Measurements from ENCODE around the gene VRK2. TPM values are rescaled to one million over a fixed set of nuclear protein-coding genes. Genes with fewer than 3 reads are reported as not detected.

Gene VRK2
- total and polyA plus RNA-seq, 9 donors, result 7.3 to 19.8 (median 16.3) TPM

DNA sequence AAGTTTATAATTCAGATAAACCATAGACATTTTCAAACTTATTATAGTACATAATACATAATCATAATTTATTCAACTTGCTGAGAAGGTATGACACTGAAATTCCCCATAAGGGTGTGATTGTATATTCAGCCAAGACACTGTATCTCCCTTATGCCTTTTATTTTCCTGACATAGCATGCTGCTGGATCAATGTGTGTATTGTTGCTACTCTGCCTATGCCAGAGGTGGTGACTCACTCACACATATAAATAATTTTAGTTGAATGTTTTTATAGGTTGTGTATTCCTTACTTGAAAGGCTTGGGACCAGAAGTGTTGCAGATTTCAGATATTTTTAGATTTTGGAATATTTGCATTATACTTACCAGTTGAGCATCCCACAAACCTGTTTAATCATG, 86.8 kb downstream of the VRK2 start:
- intact Hi-C loops (cut with DNase I), result no loop called here
- H3K4me3 ChIP-seq, result no peak overlapping the region
- no peak for TF ChIP-seq POLR2A (IDR thresholded peaks at IDR 0.05)
- peaks cover 3% of the 10 kb centered on the region for H3K4me1 ChIP-seq (ENCODE audit: insufficient read depth)
- DNase-seq, result no peak
- no peaks in the 10 kb centered on the region for H3K36me3 ChIP-seq
- H3K27me3 ChIP-seq, result no peaks in the 10 kb centered on the region
- no peaks in the 10 kb centered on the region for H3K9me3 ChIP-seq
- H3K27ac ChIP-seq, result no peak overlapping the region

- H3K9me3 ChIP-seq, result no peaks in the 10 kb centered on the region
- H3K27ac ChIP-seq, result no peak overlapping the region
- H3K4me1 ChIP-seq (ENCODE audit: insufficient read depth), result peaks cover 3% of the 10 kb centered on the region
- 48 to 72% (median 49%) methylated on average over 2 of the region's 2 CpGs for WGBS, 3 donors
- DNase-seq, result no peak
- no peaks in the 10 kb centered on the region for H3K36me3 ChIP-seq
- H3K4me3 ChIP-seq, result no peak overlapping the region
- no peaks in the 10 kb centered on the region for H3K27me3 ChIP-seq
- no peak for TF ChIP-seq EP300 (IDR thresholded peaks at IDR 0.05)
- TF ChIP-seq CTCF (IDR thresholded peaks at IDR 0.05), result no peak
- no peak for TF ChIP-seq POLR2A (IDR thresholded peaks at IDR 0.05)
- intact Hi-C loops (cut with DNase I), result no loop called here
These were observed 89.3 kb downstream of the VRK2 start for GRCh38 chr2:58135861-58136260.

DNA sequence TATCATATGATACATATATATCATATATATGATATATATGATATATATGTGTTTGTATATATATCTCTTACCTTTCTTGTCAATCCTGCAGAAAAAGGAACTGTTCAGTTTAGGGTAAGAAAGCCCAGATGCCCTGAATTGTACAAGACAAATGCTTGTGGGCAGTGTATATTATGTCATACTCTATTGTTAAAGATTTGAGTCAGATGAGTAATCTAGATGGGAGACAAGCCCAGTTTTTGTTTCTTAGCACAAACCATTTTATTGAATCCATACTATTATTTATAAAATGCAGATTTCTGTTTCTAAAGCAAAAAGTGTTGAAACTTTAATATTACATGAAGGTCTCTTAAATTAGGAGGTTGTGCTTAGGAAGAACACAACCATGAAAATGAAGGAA, 90.6 kb downstream of the VRK2 start:
- no peaks in the 10 kb centered on the region for H3K27me3 ChIP-seq
- no peaks in the 10 kb centered on the region for H3K36me3 ChIP-seq
- TF ChIP-seq EP300 (IDR thresholded peaks at IDR 0.05), result no peak
- TF ChIP-seq POLR2A (IDR thresholded peaks at IDR 0.05), result no peak
- no peak for TF ChIP-seq CTCF (IDR thresholded peaks at IDR 0.05)
- no peaks in the 10 kb centered on the region for H3K4me1 ChIP-seq (ENCODE audit: insufficient read depth)
- no peak overlapping the region for H3K4me3 ChIP-seq
- intact Hi-C loops (cut with DNase I), result no loop called here
- no peak overlapping the region for H3K27ac ChIP-seq
- H3K9me3 ChIP-seq, result no peaks in the 10 kb centered on the region
- no peak for DNase-seq

DNA sequence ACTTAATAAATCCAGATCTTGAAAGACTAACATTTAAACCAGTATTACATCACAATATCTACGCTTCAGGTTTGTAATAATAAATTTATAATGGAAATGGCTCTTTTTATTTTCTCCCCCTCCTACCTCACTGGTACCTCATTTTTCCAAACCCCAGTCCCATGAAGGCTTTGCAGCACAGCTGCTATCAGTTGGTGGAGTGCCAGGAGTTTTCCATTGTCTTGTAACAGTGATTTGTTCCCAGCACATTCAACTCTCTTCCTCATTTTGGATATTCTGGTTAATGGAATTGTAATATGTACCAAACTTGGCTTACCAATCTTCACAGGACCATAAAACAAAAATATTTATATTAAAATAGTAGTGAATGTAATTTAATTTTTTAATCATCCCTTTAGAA, 91.2 kb downstream of the VRK2 start:
- Histone ChIP-seq H3K4me1 (ENCODE audit: insufficient read depth) (no peaks in the 10 kb centered on the region), H3K27ac (no peak overlapping the region), H3K4me3 (no peak overlapping the region), H3K9me3 (no peaks in the 10 kb centered on the region), H3K27me3 (no peaks in the 10 kb centered on the region), H3K36me3 (no peaks in the 10 kb centered on the region)
- no peak for TF ChIP-seq CTCF (IDR thresholded peaks at IDR 0.05)
- 90 to 97% (median 91%) methylated on average over 1 of the region's 1 CpG for WGBS, 3 donors
- no peak for DNase-seq
- intact Hi-C loops (cut with DNase I), result no loop called here

DNA sequence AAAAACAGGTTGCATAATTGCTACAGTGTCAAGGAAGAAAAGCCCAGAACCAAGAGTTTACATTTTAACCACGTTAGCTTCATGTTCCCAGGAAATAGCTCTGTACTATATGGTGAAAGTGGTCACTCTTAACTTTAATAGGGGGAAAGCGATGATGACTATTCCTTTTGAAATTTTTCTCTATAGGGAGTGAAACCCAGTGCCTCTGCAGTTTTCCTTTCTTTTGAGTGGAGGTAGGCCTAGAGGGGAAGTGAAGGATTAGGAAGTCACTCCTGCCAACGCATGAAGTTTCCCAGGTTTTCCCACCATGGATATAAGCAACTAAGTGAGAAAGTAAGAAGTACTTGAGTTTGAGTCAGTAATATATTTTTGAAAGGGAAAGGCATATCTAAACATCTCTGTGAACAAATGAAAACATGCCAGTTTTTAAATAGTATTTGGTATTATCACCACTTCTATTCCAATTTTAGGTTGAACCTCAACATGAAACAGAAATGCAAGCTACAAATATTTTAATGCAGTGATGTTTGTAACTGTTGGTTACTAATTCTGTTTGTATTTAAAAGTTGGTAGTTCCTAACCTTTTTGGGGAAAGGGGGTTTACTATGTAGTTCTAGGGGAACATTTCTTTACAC, 91.9 kb downstream of the VRK2 start:
- intact Hi-C loops (cut with DNase I), result no loop called here
- WGBS, 3 donors, result 91 to 92% (median 92%) methylated on average over 3 of the region's 3 CpGs

More for the DNA sequence above, 91.9 kb downstream of the VRK2 start:
- no peak overlapping the region for H3K4me3 ChIP-seq
- H3K27ac ChIP-seq, result no peak overlapping the region
- no peaks in the 10 kb centered on the region for H3K9me3 ChIP-seq
- DNase-seq, result no peak
- TF ChIP-seq EP300 (IDR thresholded peaks at IDR 0.05) (no peak), CTCF (IDR thresholded peaks at IDR 0.05) (no peak), POLR2A (IDR thresholded peaks at IDR 0.05) (no peak)
- no peaks in the 10 kb centered on the region for H3K36me3 ChIP-seq
- H3K27me3 ChIP-seq, result no peaks in the 10 kb centered on the region
- no peaks in the 10 kb centered on the region for H3K4me1 ChIP-seq (ENCODE audit: insufficient read depth)
